K562 (cell line): ENCODE measurements around the gene PDE6B. TPM values are rescaled to one million over a fixed set of nuclear protein-coding genes. Genes with fewer than 3 reads are reported as not detected.

ENCODE experiments used
- ATAC-seq: fragments of 200-7000 bp; cut with Tn5 transposase; 3 replicates; pipeline ENCODE4 v1.9.1; 2020; ENCODE audit warnings: moderate library complexity
- BruUV-seq: library from RNA; stranded (reverse); fragments of 400-500 nt; replicated peaks from 2 replicates; lab custom pipeline; 2021; lab: Mats Ljungman, UMichigan
- CTCF ChIA-PET: fragments of 300-600 bp; formaldehyde crosslinking; extraction: SDS; loops from one replicate; lab custom pipeline; 2021; ENCODE audit warnings: low intra/inter-chr PET ratio; lab: Yijun Ruan, JAX
- POLR2A ChIA-PET: fragments of 300-600, 350-650 bp; sonication (Branson Sonifier 250); formaldehyde crosslinking; extraction: SDS; loops from one replicate; lab custom pipeline; 2021; ENCODE audit warnings: antibody characterized with exemption, inconsistent platforms; lab: Yijun Ruan, JAX
- DNase-seq, 4 experiments: peaks; one replicate each; pipeline versions ENCODE4 v3.0.0 to v3.0.0-alpha.2; 2011 to 2018; ENCODE audit warnings: low spot score in 3 of 4, mixed read lengths in 3 of 4; ENCODE audit errors: extremely low read depth in 1 of 4
- FAIRE-seq: peaks from 2 replicates; lab custom pipeline; 2011; peaks lifted over from hg19 to GRCh38; lab: Jason Lieb, UNC
- H2AFZ ChIP-seq: 2 replicates; pipeline ENCODE4 v1.6.0; 2011; ENCODE audit warnings: low read depth, low read length, control low read depth, inconsistent platforms
- H3K27ac ChIP-seq: fragments of 200-600 bp; 3 replicates; pipeline ENCODE4 v1.8.0; 2011; ENCODE audit warnings: low read depth, mild to moderate bottlenecking, control low read depth, inconsistent platforms, low read length, moderate library complexity, mixed read lengths; ENCODE audit errors: extremely low read depth
- H3K27me3 ChIP-seq, 2 experiments: fragments of 300-600 bp in 1 of 2; 2 replicates in 1 of 2; 3 replicates in 1 of 2; pipeline versions ENCODE4 v1.6.0 to v1.8.0; 2011; ENCODE audit warnings: inconsistent platforms in 2 of 2, low read length in 2 of 2, mild to moderate bottlenecking in 1 of 2, mixed read lengths in 1 of 2, moderate library complexity in 1 of 2; ENCODE audit not compliant: control insufficient read depth in 2 of 2, insufficient read depth in 2 of 2
- H3K36me3 ChIP-seq: fragments of 300-600 bp; 3 replicates; pipeline ENCODE4 v1.8.0; 2011; ENCODE audit warnings: mild to moderate bottlenecking, low read length, inconsistent platforms; ENCODE audit not compliant: control insufficient read depth, insufficient read depth
- H3K4me1 ChIP-seq, 2 experiments: fragments of 200-600 bp in 1 of 2; replicated peaks in 1 of 2; 2 replicates in 1 of 2; 3 replicates in 1 of 2; pipeline versions ENCODE4 v1.5.1 to v1.8.0; 2011; ENCODE audit warnings: inconsistent platforms in 2 of 2, low read length in 2 of 2, mild to moderate bottlenecking in 1 of 2, mixed read lengths in 1 of 2, moderate library complexity in 1 of 2; ENCODE audit not compliant: control insufficient read depth in 2 of 2, insufficient read depth in 2 of 2
- H3K4me2 ChIP-seq: 2 replicates; pipeline ENCODE4 v1.6.1; 2011; ENCODE audit warnings: low read length, control low read depth, inconsistent platforms, mixed read lengths; ENCODE audit not compliant: insufficient read depth
- H3K4me3 ChIP-seq: fragments of 200-600 bp; sonication (generic), shearing (Covaris generic); 2 replicates; pipeline ENCODE4 v1.5.1; 2016; ENCODE audit warnings: control low read depth, inconsistent platforms
- H3K79me2 ChIP-seq: fragments of 200-600 bp; 3 replicates; pipeline ENCODE4 v1.8.0; 2011; ENCODE audit warnings: low read length, inconsistent platforms; ENCODE audit not compliant: control insufficient read depth, insufficient read depth
- H3K9ac ChIP-seq, 2 experiments: 2 replicates each; pipeline versions ENCODE4 v1.6.0 to v1.6.1; 2011; ENCODE audit warnings: low read depth in 2 of 2, low read length in 2 of 2, control low read depth in 1 of 2, inconsistent platforms in 1 of 2, mild to moderate bottlenecking in 1 of 2, mixed read lengths in 1 of 2; ENCODE audit not compliant: insufficient read depth in 1 of 2
- H3K9me1 ChIP-seq: one replicate; pipeline ENCODE4 v1.6.0; 2011; ENCODE audit warnings: inconsistent platforms, mild to moderate bottlenecking, low read length, moderate library complexity; ENCODE audit not compliant: control insufficient read depth, insufficient read depth
- H3K9me3 ChIP-seq: replicated peaks from 2 replicates; pipeline ENCODE4 v1.5.1; 2011; ENCODE audit warnings: low read depth, low read length, inconsistent platforms; ENCODE audit not compliant: control insufficient read depth, insufficient read depth
- H4K20me1 ChIP-seq: replicated peaks from 2 replicates; pipeline ENCODE4 v1.6.1; 2011; ENCODE audit warnings: low read length, inconsistent platforms, mixed read lengths; ENCODE audit not compliant: control insufficient read depth, insufficient read depth
- BACH1 ChIP-seq: fragments of 200-800 bp; sonication (Bioruptor generic); IDR thresholded peaks from 2 replicates; pipeline ENCODE4 v1.6.1; 2016; ENCODE audit warnings: missing genetic modification characterization, missing compliant biosample characterization
- KDM5B ChIP-seq: fragments of 200-600 bp; sonication (generic); IDR thresholded peaks from 2 replicates; pipeline ENCODE4 v1.6.1; 2012; ENCODE audit warnings: low read depth, mild to moderate bottlenecking, moderate library complexity, low read length, control low read depth, inconsistent platforms; ENCODE audit not compliant: insufficient replicate concordance
- MECOM ChIP-seq: fragments of 250-450 bp; sonication (Bioruptor Pico); IDR thresholded peaks from 2 replicates; pipeline ENCODE4 v1.8.0; 2022; ENCODE audit warnings: inconsistent platforms
- PHB ChIP-seq: fragments of 250-450 bp; sonication (Bioruptor Pico); IDR thresholded peaks from 2 replicates; pipeline ENCODE4 v1.5.0; 2021
- POLR2G ChIP-seq: fragments of 200-400 bp; formaldehyde crosslinking; IDR thresholded peaks from 2 replicates; pipeline ENCODE4 v1.6.1; 2017; ENCODE audit warnings: low read depth, mild to moderate bottlenecking, antibody characterized with exemption, low read length, moderate library complexity
- POLR3A ChIP-seq: IDR thresholded peaks from 2 replicates; pipeline ENCODE4 v1.6.1; 2011; ENCODE audit warnings: borderline replicate concordance, mild to moderate bottlenecking, moderate library complexity; ENCODE audit not compliant: insufficient read length, insufficient read depth; ENCODE audit errors: extremely low read depth
- TEAD4 ChIP-seq, 2 experiments: sonication (generic) in 1 of 2; formaldehyde crosslinking in 1 of 2; IDR thresholded peaks; 2 replicates each; pipeline versions ENCODE4 v1.6.1 to v1.8.0; 2012 to 2022; ENCODE audit warnings: borderline replicate concordance in 1 of 2, inconsistent platforms in 1 of 2, low read length in 1 of 2, mild to moderate bottlenecking in 1 of 2, missing genetic modification reagents in 1 of 2
- TRIM28 ChIP-seq: fragments of 450-650 bp; IDR thresholded peaks from 2 replicates; pipeline ENCODE4 v1.6.1; 2017
- WGBS: fragments of 100-300 bp; shearing (Covaris generic); methylation state at CpG from one replicate; pipeline ENCODE4 v1.1.6; 2016; ENCODE audit warnings: low coverage, mixed read lengths; ENCODE audit not compliant: insufficient coverage; ENCODE audit errors: missing lambda C conversion rate; 5-methylcytosine and 5-hydroxymethylcytosine counted together
- in situ Hi-C: fragments of 300-500 bp; cut with MboI; formaldehyde crosslinking; loops from 4 replicates; pipeline ENCODE4 v1.15.0; 2018; ENCODE audit warnings: inconsistent platforms, mixed read lengths
- intact Hi-C: fragments of 100-400 bp; cut with micrococcal nuclease; formaldehyde crosslinking; loops from 2 replicates; pipeline ENCODE4 v1.14.2; 2022
- polyA plus RNA-seq, 8 experiments: library from polyadenylated mRNA; depleted of rRNA in 4 of 8; stranded (reverse) in 5 of 8; unstranded in 3 of 8; fragments of >200 nt; fragmentation: Nextera tagmentation in 2 of 8; fragmentation: Illumina TruSeq in 1 of 8; extraction: Ambion mirVana in 2 of 8; extraction: Trizol in 1 of 8; gene quantifications; 2 replicates each; pipeline versions ENCODE4 v1.2.1 to v1.2.3, GENCODE V29; 2011 to 2014; ENCODE audit warnings: inconsistent platforms in 1 of 8, missing spikeins in 1 of 8
- total RNA-seq, 7 experiments: library from RNA; depleted of rRNA in 6 of 7; stranded (reverse); fragments of >200 nt in 6 of 7; fragmentation: Illumina TruSeq in 2 of 7; extraction: Trizol in 2 of 7; gene quantifications; 2 replicates each; pipeline versions ENCODE4 v1.2.1 to v1.2.3, GENCODE V29; 2011 to 2021; ENCODE audit warnings: low replicate concordance in 1 of 7
- TF ChIP-seq, protein P1 (sequence below): sonication (generic); formaldehyde crosslinking; IDR thresholded peaks from 2 replicates; pipeline ENCODE4 v1.8.1; 2023; ENCODE audit warnings: missing genetic modification reagents, mild to moderate bottlenecking, borderline replicate concordance

PDE6B gene
- total and polyA plus RNA-seq, 9 of the 15 experiments (the other 6 are each of a cell fraction or from before 2014, with no cell fraction given): 0.04 TPM; not detected in 8

- peaks cover 0 to 42% of the 10 kb centered on the region in 2 experiments; a peak in 2 of 5 replicates for H3K4me1 ChIP-seq
- peak; percentile 49 for ATAC-seq
- H4K20me1 ChIP-seq: no peaks in the 10 kb centered on the region
- 4% methylated on average over 15 of the region's 22 CpGs for WGBS
- FAIRE-seq: no peak
- H3K9me3 ChIP-seq: no peaks in the 10 kb centered on the region
- TF ChIP-seq BACH1 (no peak), POLR2G (peak; percentile 16)
- POLR2A ChIA-PET: interaction anchor here (1.0 kb wide), 1 partner anchor 13 kb away, joined by 3 read pairs; no protein-coding TSS in a partner anchor
- no peaks in the 10 kb centered on the region for H3K79me2 ChIP-seq
- no peak overlapping the region for H2AFZ ChIP-seq
- H3K4me2 ChIP-seq: no peak overlapping the region
- BruUV-seq: no TSS peak
- no peak overlapping the region for H3K4me3 ChIP-seq
- peaks cover 21 to 52% of the 10 kb centered on the region in 2 experiments; a peak in 3 of 5 replicates for H3K27me3 ChIP-seq
- CTCF ChIA-PET: no interaction called here
- intact Hi-C loops: no loop called here
- H3K27ac ChIP-seq: no peak overlapping the region
- H3K36me3 ChIP-seq: peaks cover 5% of the 10 kb centered on the region; the same call in 2 of the 3 replicates
- no peak for DNase-seq
- in situ Hi-C loops: no loop called here
- H3K9me1 ChIP-seq: no peaks in the 10 kb centered on the region
- peak overlapping the region in 1 of 2 experiments; percentile 43; a peak in 1 of 4 replicates for H3K9ac ChIP-seq
Observed at GRCh38 chr4:665751-666435, 40.5 kb downstream of the PDE6B start.

DNA sequence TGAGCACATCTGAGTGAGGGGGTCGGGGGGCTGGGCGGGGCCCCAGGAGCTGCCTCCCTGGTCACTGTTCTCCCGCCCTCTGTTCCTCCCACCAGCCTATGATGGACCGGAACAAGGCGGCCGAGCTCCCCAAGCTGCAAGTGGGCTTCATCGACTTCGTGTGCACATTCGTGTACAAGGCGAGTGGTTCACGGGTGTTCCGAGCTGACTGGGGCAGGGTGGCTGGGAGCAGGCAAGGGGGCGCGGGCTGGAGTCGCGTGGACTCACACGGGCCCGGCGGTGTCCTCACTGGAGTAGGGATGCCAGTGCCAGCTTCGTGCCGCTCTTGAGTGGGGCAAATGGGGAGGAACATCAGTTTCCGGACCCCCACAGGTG lies 41.0 kb downstream of the PDE6B start:
- Histone ChIP-seq H2AFZ (no peak overlapping the region), H3K36me3 (peaks cover 10% of the 10 kb centered on the region; the same call in 2 of the 3 replicates), H3K9me3 (no peaks in the 10 kb centered on the region), H4K20me1 (no peaks in the 10 kb centered on the region), H3K9me1 (no peaks in the 10 kb centered on the region), H3K4me3 (no peak overlapping the region), H3K4me1 (peaks cover 0 to 42% of the 10 kb centered on the region in 2 experiments; a peak in 2 of 5 replicates), H3K79me2 (no peaks in the 10 kb centered on the region), H3K27me3 (peaks cover 21 to 52% of the 10 kb centered on the region in 2 experiments; a peak in 3 of 5 replicates), H3K9ac (peak overlapping the region in 1 of 2 experiments; percentile 43; a peak in 1 of 4 replicates), H3K27ac (no peak overlapping the region), H3K4me2 (no peak overlapping the region)
- FAIRE-seq (no peak), ATAC-seq (no peak), DNase-seq (no peak)
- in situ Hi-C loops: no loop called here
- 35% methylated on average over 15 of the region's 22 CpGs for WGBS
- no TSS peak for BruUV-seq
- ChIA-PET POLR2A (interaction anchor here (1.0 to 1.5 kb wide), 2 partner anchors 13 to 21 kb away, joined by 3 read pairs; no protein-coding TSS in a partner anchor), CTCF (no interaction called here)
- intact Hi-C loops: no loop called here
- TF ChIP-seq KDM5B: no peak
- TF ChIP-seq PHB (CRISPR knock-in tag): no peak
- TF ChIP-seq, protein P1, sequence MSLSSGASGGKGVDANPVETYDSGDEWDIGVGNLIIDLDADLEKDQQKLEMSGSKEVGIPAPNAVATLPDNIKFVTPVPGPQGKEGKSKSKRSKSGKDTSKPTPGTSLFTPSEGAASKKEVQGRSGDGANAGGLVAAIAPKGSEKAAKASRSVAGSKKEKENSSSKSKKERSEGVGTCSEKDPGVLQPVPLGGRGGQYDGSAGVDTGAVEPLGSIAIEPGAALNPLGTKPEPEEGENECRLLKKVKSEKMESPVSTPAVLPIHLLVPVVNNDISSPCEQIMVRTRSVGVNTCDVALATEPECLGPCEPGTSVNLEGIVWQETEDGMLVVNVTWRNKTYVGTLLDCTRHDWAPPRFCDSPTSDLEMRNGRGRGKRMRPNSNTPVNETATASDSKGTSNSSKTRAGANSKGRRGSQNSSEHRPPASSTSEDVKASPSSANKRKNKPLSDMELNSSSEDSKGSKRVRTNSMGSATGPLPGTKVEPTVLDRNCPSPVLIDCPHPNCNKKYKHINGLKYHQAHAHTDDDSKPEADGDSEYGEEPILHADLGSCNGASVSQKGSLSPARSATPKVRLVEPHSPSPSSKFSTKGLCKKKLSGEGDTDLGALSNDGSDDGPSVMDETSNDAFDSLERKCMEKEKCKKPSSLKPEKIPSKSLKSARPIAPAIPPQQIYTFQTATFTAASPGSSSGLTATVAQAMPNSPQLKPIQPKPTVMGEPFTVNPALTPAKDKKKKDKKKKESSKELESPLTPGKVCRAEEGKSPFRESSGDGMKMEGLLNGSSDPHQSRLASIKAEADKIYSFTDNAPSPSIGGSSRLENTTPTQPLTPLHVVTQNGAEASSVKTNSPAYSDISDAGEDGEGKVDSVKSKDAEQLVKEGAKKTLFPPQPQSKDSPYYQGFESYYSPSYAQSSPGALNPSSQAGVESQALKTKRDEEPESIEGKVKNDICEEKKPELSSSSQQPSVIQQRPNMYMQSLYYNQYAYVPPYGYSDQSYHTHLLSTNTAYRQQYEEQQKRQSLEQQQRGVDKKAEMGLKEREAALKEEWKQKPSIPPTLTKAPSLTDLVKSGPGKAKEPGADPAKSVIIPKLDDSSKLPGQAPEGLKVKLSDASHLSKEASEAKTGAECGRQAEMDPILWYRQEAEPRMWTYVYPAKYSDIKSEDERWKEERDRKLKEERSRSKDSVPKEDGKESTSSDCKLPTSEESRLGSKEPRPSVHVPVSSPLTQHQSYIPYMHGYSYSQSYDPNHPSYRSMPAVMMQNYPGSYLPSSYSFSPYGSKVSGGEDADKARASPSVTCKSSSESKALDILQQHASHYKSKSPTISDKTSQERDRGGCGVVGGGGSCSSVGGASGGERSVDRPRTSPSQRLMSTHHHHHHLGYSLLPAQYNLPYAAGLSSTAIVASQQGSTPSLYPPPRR (CRISPR knock-in tag): no peak
- TF ChIP-seq MECOM: no peak
- TF ChIP-seq POLR3A: no peak
- TF ChIP-seq TEAD4 (IDR thresholded peaks at IDR 0.05; ENCODE audit: low read length): no peak
- TF ChIP-seq TEAD4 (CRISPR knock-in tag; IDR thresholded peaks at IDR 0.05; ENCODE audit: borderline replicate concordance): no peak
- no peak for TF ChIP-seq TRIM28
